Measurements from ENCODE around the gene OR6P1. TPM values are rescaled to one million over a fixed set of nuclear protein-coding genes. Genes with fewer than 3 reads are reported as not detected.

The OR6P1 gene
- total RNA-seq, 2 experiments from 2014 or later: not detected

GRCh38 chr1:158552296-158552695 is 18.1 kb downstream of the OR6P1 start:
- Mint-ChIP-seq H3K9me3 (no peaks in the 10 kb centered on the region), H3K27me3 (peaks cover 11% of the 10 kb centered on the region), H3K4me1 (no peaks in the 10 kb centered on the region), H3K36me3 (no peaks in the 10 kb centered on the region), H3K27ac (no peak overlapping the region), H3K4me3 (no peak overlapping the region)
- no peak for ATAC-seq (ENCODE audit: low read depth)
- POLR2A ChIA-PET: no interaction called here
- no peak for DNase-seq

GRCh38 chr1:158547533-158547932 is 22.8 kb downstream of the OR6P1 start:
- no peak overlapping the region for H3K27ac Mint-ChIP-seq
- no peaks in the 10 kb centered on the region for H3K36me3 Mint-ChIP-seq
- POLR2A ChIA-PET: no interaction called here
- peaks cover 2% of the 10 kb centered on the region for H3K9me3 Mint-ChIP-seq
- ATAC-seq (ENCODE audit: low read depth) (no peak), DNase-seq (no peak)
- no peaks in the 10 kb centered on the region for H3K4me1 Mint-ChIP-seq
- no peak overlapping the region for H3K4me3 Mint-ChIP-seq
- H3K27me3 Mint-ChIP-seq: peaks cover 4% of the 10 kb centered on the region

- H3K27me3 Mint-ChIP-seq: peaks cover 9% of the 10 kb centered on the region
- H3K4me3 Mint-ChIP-seq: no peak overlapping the region
- no peaks in the 10 kb centered on the region for H3K9me3 Mint-ChIP-seq
- DNase-seq (no peak), ATAC-seq (ENCODE audit: low read depth) (no peak)
- H3K4me1 Mint-ChIP-seq: no peaks in the 10 kb centered on the region
- no peak overlapping the region for H3K27ac Mint-ChIP-seq
- H3K36me3 Mint-ChIP-seq: no peaks in the 10 kb centered on the region
- POLR2A ChIA-PET: no interaction called here
These were observed 32.8 kb downstream of the OR6P1 start for GRCh38 chr1:158537609-158538008.

- H3K27ac Mint-ChIP-seq: no peak overlapping the region
- H3K4me1 Mint-ChIP-seq: no peaks in the 10 kb centered on the region
- H3K36me3 Mint-ChIP-seq: no peaks in the 10 kb centered on the region
- H3K4me3 Mint-ChIP-seq: no peak overlapping the region
- H3K27me3 Mint-ChIP-seq: peaks cover 4% of the 10 kb centered on the region
- H3K9me3 Mint-ChIP-seq: no peaks in the 10 kb centered on the region
- DNase-seq: no peak
- ATAC-seq (ENCODE audit: low read depth): no peak
- POLR2A ChIA-PET: no interaction called here
These were observed 35.9 kb downstream of the OR6P1 start for GRCh38 chr1:158534496-158534895.

- H3K27ac Mint-ChIP-seq: no peak overlapping the region
- H3K27me3 Mint-ChIP-seq: peaks cover 11% of the 10 kb centered on the region
These were observed 43.1 kb downstream of the OR6P1 start for GRCh38 chr1:158527190-158527815.

GRCh38 chr1:158521666-158522058 is 48.7 kb downstream of the OR6P1 start:
- no peaks in the 10 kb centered on the region for H3K9me3 Mint-ChIP-seq
- H3K27me3 Mint-ChIP-seq: peaks cover 10% of the 10 kb centered on the region
- ATAC-seq (ENCODE audit: low read depth): no peak
- DNase-seq: no peak
- no peaks in the 10 kb centered on the region for H3K4me1 Mint-ChIP-seq
- no peak overlapping the region for H3K4me3 Mint-ChIP-seq
- no peak overlapping the region for H3K27ac Mint-ChIP-seq
- no peaks in the 10 kb centered on the region for H3K36me3 Mint-ChIP-seq
- POLR2A ChIA-PET: no interaction called here

More at GRCh38 chr1:158527190-158527815, 43.1 kb downstream of the OR6P1 start:
- no peaks in the 10 kb centered on the region for H3K4me1 Mint-ChIP-seq
- no peaks in the 10 kb centered on the region for H3K36me3 Mint-ChIP-seq
- H3K4me3 Mint-ChIP-seq: no peak overlapping the region
- POLR2A ChIA-PET: no interaction called here
- H3K9me3 Mint-ChIP-seq: no peaks in the 10 kb centered on the region
- DNase-seq (no peak), ATAC-seq (ENCODE audit: low read depth) (no peak)

- no peak for DNase-seq
- POLR2A ChIA-PET: no interaction called here
- H3K4me1 Mint-ChIP-seq: no peaks in the 10 kb centered on the region
- H3K27me3 Mint-ChIP-seq: peaks cover 7% of the 10 kb centered on the region
- H3K27ac Mint-ChIP-seq: no peak overlapping the region
- H3K9me3 Mint-ChIP-seq: no peaks in the 10 kb centered on the region
- H3K4me3 Mint-ChIP-seq: no peak overlapping the region
- H3K36me3 Mint-ChIP-seq: no peaks in the 10 kb centered on the region
- no peak for ATAC-seq (ENCODE audit: low read depth)
These were observed 49.3 kb downstream of the OR6P1 start for GRCh38 chr1:158520955-158521665.

- Mint-ChIP-seq H3K27ac (no peak overlapping the region), H3K36me3 (no peaks in the 10 kb centered on the region)
These were observed 50.4 kb downstream of the OR6P1 start for GRCh38 chr1:158520021-158520420.

GRCh38 chr1:158516966-158517365 is 53.4 kb downstream of the OR6P1 start:
- no peaks in the 10 kb centered on the region for H3K4me1 Mint-ChIP-seq
- DNase-seq (no peak), ATAC-seq (ENCODE audit: low read depth) (no peak)
- POLR2A ChIA-PET: no interaction called here
- no peak overlapping the region for H3K4me3 Mint-ChIP-seq
- H3K27ac Mint-ChIP-seq: no peak overlapping the region
- H3K27me3 Mint-ChIP-seq: peaks cover under 1% of the 10 kb centered on the region
- H3K9me3 Mint-ChIP-seq: no peaks in the 10 kb centered on the region
- H3K36me3 Mint-ChIP-seq: no peaks in the 10 kb centered on the region

More at GRCh38 chr1:158520021-158520420, 50.4 kb downstream of the OR6P1 start:
- POLR2A ChIA-PET: no interaction called here
- Mint-ChIP-seq H3K9me3 (no peaks in the 10 kb centered on the region), H3K4me3 (no peak overlapping the region), H3K4me1 (no peaks in the 10 kb centered on the region), H3K27me3 (peaks cover 7% of the 10 kb centered on the region)
- no peak for DNase-seq
- no peak for ATAC-seq (ENCODE audit: low read depth)

Other genes with a start within 250 kb of the OR6P1 start
- gene CD1B, start 239.0 kb downstream of the OR6P1 start, total RNA-seq: not detected
- not detected for gene CD1E, start 216.7 kb downstream of the OR6P1 start, total RNA-seq
- not detected for gene OR10T2, start 171.1 kb downstream of the OR6P1 start, total RNA-seq
- gene OR10K2, start 144.3 kb downstream of the OR6P1 start, total RNA-seq: not detected
- not detected for gene OR10K1, start 108.7 kb downstream of the OR6P1 start, total RNA-seq
- gene OR10R2, start 98.4 kb downstream of the OR6P1 start, total RNA-seq: not detected
- gene OR6Y1, start 16.2 kb downstream of the OR6P1 start, total RNA-seq: not detected
- not detected for gene OR10X1, start 9.3 kb upstream of the OR6P1 start, total RNA-seq
- gene OR10Z1, start 34.7 kb upstream of the OR6P1 start, total RNA-seq: not detected
- not detected for gene SPTA1, start 116.1 kb upstream of the OR6P1 start, total RNA-seq
- gene OR6K2, start 130.1 kb upstream of the OR6P1 start, total RNA-seq: not detected
- gene OR6K3, start 150.1 kb upstream of the OR6P1 start, total RNA-seq: not detected
- gene OR6K6, start 184.1 kb upstream of the OR6P1 start, total RNA-seq: not detected
- gene OR6N1, start 201.6 kb upstream of the OR6P1 start, total RNA-seq: not detected
- not detected for gene OR6N2, start 210.6 kb upstream of the OR6P1 start, total RNA-seq